ENCODE results near the gene TIGD2.

The TIGD2 gene

GRCh38 chr4:89099034-89099433 is 12.3 kb upstream of the TIGD2 start:
- H3K4me2 ChIP-seq (ENCODE audit: low read depth, low read length, poor library complexity, severe bottlenecking), result no peak overlapping the region
- no peaks in the 10 kb centered on the region for H4K20me1 ChIP-seq (ENCODE audit: low read depth, low read length)
- H3K9me3 ChIP-seq (ENCODE audit: insufficient read depth, low read length), result no peaks in the 10 kb centered on the region
- no peaks in the 10 kb centered on the region for H3K36me3 ChIP-seq (ENCODE audit: low read length)
- no peaks in the 10 kb centered on the region for H3K9me2 ChIP-seq (replicated peaks; ENCODE audit: insufficient read depth, low read length)
- H3K27me3 ChIP-seq (ENCODE audit: low read length), result no peaks in the 10 kb centered on the region
- no peak overlapping the region for H3K27ac ChIP-seq (ENCODE audit: low read depth, low read length)
- TF ChIP-seq, protein P1, sequence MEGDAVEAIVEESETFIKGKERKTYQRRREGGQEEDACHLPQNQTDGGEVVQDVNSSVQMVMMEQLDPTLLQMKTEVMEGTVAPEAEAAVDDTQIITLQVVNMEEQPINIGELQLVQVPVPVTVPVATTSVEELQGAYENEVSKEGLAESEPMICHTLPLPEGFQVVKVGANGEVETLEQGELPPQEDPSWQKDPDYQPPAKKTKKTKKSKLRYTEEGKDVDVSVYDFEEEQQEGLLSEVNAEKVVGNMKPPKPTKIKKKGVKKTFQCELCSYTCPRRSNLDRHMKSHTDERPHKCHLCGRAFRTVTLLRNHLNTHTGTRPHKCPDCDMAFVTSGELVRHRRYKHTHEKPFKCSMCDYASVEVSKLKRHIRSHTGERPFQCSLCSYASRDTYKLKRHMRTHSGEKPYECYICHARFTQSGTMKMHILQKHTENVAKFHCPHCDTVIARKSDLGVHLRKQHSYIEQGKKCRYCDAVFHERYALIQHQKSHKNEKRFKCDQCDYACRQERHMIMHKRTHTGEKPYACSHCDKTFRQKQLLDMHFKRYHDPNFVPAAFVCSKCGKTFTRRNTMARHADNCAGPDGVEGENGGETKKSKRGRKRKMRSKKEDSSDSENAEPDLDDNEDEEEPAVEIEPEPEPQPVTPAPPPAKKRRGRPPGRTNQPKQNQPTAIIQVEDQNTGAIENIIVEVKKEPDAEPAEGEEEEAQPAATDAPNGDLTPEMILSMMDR (IDR thresholded peaks at IDR 0.05; ENCODE audit: insufficient read depth, low read length, poor library complexity, severe bottlenecking), result no peak
- TF ChIP-seq EZH2phosphoT487 (conservative IDR thresholded peaks at IDR 0.05; ENCODE audit: low read length), result no peak
- no peak overlapping the region for H3K4me3 ChIP-seq (ENCODE audit: insufficient read depth, low read length, poor library complexity, severe bottlenecking)
- H2AFZ ChIP-seq (ENCODE audit: low read depth, low read length, severe bottlenecking), result no peak overlapping the region
- no peak overlapping the region for H3K9ac ChIP-seq (ENCODE audit: low read length)
- no peaks in the 10 kb centered on the region for H3F3A ChIP-seq (ENCODE audit: insufficient read depth)
- H3K79me2 ChIP-seq (ENCODE audit: insufficient read depth, low read length), result no peaks in the 10 kb centered on the region

DNA sequence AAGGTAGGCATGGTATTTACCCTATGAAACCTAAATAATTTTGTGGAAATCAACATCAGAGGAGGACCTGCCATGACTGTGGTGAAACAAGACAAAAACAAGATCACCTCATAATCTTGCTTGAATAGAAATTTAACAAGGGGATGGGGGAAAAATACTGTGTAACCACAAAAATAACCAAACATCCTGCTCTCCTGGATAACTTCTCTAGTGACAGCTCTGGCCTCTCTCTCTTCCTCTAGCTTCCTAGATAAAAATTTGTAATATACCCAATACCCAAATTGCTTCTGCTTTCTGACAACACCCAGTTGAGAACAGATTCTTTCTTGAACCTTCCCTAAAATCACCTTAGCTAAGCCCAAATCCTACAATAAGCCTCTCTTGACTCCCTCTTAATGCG is 11.9 kb upstream of the TIGD2 start:
- no peaks in the 10 kb centered on the region for H3K36me3 ChIP-seq (ENCODE audit: low read length)
- TF ChIP-seq EZH2phosphoT487 (conservative IDR thresholded peaks at IDR 0.05; ENCODE audit: low read length), result no peak
- TF ChIP-seq, protein P1 (IDR thresholded peaks at IDR 0.05; ENCODE audit: insufficient read depth, low read length, poor library complexity, severe bottlenecking), result no peak
- no peaks in the 10 kb centered on the region for H3K27me3 ChIP-seq (ENCODE audit: low read length)
- no peaks in the 10 kb centered on the region for H3K9me2 ChIP-seq (replicated peaks; ENCODE audit: insufficient read depth, low read length)
- H3K4me2 ChIP-seq (ENCODE audit: low read depth, low read length, poor library complexity, severe bottlenecking), result no peak overlapping the region
- no peaks in the 10 kb centered on the region for H3K9me3 ChIP-seq (ENCODE audit: insufficient read depth, low read length)
- no peaks in the 10 kb centered on the region for H3K79me2 ChIP-seq (ENCODE audit: insufficient read depth, low read length)
- H3F3A ChIP-seq (ENCODE audit: insufficient read depth), result no peaks in the 10 kb centered on the region
- no peak overlapping the region for H2AFZ ChIP-seq (ENCODE audit: low read depth, low read length, severe bottlenecking)
- no peak overlapping the region for H3K9ac ChIP-seq (ENCODE audit: low read length)
- H4K20me1 ChIP-seq (ENCODE audit: low read depth, low read length), result no peaks in the 10 kb centered on the region
- no peak overlapping the region for H3K27ac ChIP-seq (ENCODE audit: low read depth, low read length)
- no peak overlapping the region for H3K4me3 ChIP-seq (ENCODE audit: insufficient read depth, low read length, poor library complexity, severe bottlenecking)

- Histone ChIP-seq H3K27ac (ENCODE audit: low read depth, low read length) (no peak overlapping the region), H3K36me3 (ENCODE audit: low read length) (no peaks in the 10 kb centered on the region), H3F3A (ENCODE audit: insufficient read depth) (no peaks in the 10 kb centered on the region), H3K9me3 (ENCODE audit: insufficient read depth, low read length) (no peaks in the 10 kb centered on the region), H3K79me2 (ENCODE audit: insufficient read depth, low read length) (no peaks in the 10 kb centered on the region), H3K27me3 (ENCODE audit: low read length) (no peaks in the 10 kb centered on the region), H2AFZ (ENCODE audit: low read depth, low read length, severe bottlenecking) (no peak overlapping the region), H4K20me1 (ENCODE audit: low read depth, low read length) (no peaks in the 10 kb centered on the region), H3K9ac (ENCODE audit: low read length) (no peak overlapping the region), H3K9me2 (replicated peaks; ENCODE audit: insufficient read depth, low read length) (no peaks in the 10 kb centered on the region), H3K4me3 (ENCODE audit: insufficient read depth, low read length, poor library complexity, severe bottlenecking) (no peak overlapping the region), H3K4me2 (ENCODE audit: low read depth, low read length, poor library complexity, severe bottlenecking) (no peak overlapping the region)
- no peak for TF ChIP-seq EZH2phosphoT487 (conservative IDR thresholded peaks at IDR 0.05; ENCODE audit: low read length)
- TF ChIP-seq, protein P1 (IDR thresholded peaks at IDR 0.05; ENCODE audit: insufficient read depth, low read length, poor library complexity, severe bottlenecking), result no peak
Observed at GRCh38 chr4:89100853-89101252, 10.5 kb upstream of the TIGD2 start.
